ENCODE results near the gene SDC4.

Gene SDC4

DNA sequence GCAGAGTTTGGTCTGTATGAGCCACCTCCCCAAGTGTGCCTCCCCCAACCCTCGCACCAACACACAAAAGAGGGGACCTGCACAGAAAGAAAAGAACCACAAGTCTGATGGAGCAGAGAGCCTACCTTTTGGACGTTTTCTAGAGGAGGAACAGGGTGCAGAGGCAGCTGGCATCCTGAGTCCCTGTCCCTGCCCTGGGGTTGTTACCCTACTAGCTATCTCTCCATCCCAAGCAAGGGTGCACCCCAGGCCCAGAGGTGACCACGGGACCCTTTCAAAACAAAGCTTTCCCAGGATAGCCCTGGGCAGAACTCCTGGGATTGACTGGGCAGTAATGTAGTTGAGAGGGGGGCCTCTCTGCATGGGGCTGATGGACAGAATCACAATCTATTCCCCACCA is 30.4 kb downstream of the SDC4 start:
- Histone ChIP-seq H2AFZ (ENCODE audit: low read length, unreplicated experiment) (no peak overlapping the region), H3K79me2 (ENCODE audit: control insufficient read depth, insufficient read depth, low read length, unreplicated experiment) (no peaks in the 10 kb centered on the region), H3K36me3 (ENCODE audit: insufficient read depth, low read length) (no peaks in the 10 kb centered on the region), H3K4me1 (ENCODE audit: control insufficient read depth, insufficient read depth, low read length, unreplicated experiment) (peaks cover 2% of the 10 kb centered on the region), H3K27ac (ENCODE audit: low read depth, low read length) (no peak overlapping the region), H3K4me3 (ENCODE audit: low read depth, low read length) (no peak overlapping the region), H3K27me3 (ENCODE audit: insufficient read depth, low read length) (peaks cover 20% of the 10 kb centered on the region)

DNA sequence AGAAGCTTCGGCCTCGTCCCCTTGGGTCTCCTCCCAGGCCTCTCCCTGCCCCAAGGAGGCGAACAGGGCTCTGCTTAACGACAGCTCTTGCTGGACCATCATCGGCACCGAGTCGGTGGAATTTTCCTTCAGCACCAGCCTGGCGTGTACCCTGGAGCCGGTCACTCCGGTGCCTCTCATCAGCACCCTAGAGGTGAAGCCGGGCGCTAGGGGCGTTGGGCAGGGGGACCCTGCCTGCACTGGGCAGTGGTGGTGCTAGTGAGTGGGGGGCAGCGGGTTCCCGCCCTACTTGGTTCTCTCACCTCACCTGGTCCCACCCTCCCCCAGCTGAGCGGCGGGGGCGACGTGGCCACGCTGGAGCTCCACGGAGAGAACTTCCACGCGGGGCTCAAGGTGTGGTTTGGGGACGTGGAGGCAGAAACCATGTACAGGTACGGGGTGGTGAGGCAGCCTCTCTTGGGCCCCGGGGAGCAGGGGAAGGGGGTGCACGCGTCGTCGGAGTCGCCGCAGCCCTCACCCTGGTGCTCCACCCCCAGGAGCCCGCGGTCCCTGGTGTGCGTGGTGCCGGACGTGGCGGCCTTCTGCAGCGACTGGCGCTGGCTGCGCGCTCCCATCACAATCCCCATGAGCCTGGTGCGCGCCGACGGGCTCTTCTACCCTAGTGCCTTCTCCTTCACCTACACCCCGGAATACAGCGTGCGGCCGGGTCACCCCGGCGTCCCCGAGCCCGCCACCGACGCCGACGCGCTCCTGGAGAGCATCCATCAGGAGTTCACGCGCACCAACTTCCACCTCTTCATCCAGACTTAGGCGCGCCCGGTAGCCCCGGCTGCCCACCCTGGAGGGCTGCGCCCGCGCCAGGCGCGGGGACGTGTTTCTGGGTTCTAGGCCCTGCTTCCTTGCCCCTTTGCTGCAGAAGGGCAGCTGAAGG is 31.8 kb downstream of the SDC4 start:
- peaks cover 2% of the 10 kb centered on the region for H3K4me1 ChIP-seq (ENCODE audit: control insufficient read depth, insufficient read depth, low read length, unreplicated experiment)
- no peak overlapping the region for H3K27ac ChIP-seq (ENCODE audit: low read depth, low read length)

DNA sequence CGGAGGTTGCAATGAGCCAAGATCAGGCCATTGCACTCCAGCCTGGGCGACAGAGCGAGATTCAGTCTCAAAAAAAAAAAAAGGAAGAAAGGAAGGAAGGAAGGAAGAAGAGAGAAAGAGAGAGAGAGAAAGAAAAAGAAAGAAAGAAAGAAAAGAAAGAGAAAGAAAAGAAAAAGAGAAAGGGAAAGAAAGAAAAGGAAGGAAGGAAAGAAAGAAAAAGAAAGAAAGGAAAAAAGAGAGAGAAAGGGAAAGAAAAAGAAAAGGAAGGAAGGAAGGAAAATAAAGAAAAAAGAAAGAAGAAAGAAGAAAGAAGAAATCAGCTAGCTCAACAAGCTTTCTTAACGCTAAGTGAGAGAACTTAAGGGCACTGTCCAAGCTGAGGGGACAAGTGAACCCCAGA is 32.6 kb downstream of the SDC4 start:
- H3K36me3 ChIP-seq (ENCODE audit: insufficient read depth, low read length) = no peaks in the 10 kb centered on the region
- no peak overlapping the region for H3K27ac ChIP-seq (ENCODE audit: low read depth, low read length)
- H3K27me3 ChIP-seq (ENCODE audit: insufficient read depth, low read length) = peaks cover 20% of the 10 kb centered on the region
- peaks cover 2% of the 10 kb centered on the region for H3K4me1 ChIP-seq (ENCODE audit: control insufficient read depth, insufficient read depth, low read length, unreplicated experiment)
- H3K4me3 ChIP-seq (ENCODE audit: low read depth, low read length) = no peak overlapping the region
- H3K79me2 ChIP-seq (ENCODE audit: control insufficient read depth, insufficient read depth, low read length, unreplicated experiment) = no peaks in the 10 kb centered on the region
- no peak overlapping the region for H2AFZ ChIP-seq (ENCODE audit: low read length, unreplicated experiment)

More for the DNA sequence above, 31.8 kb downstream of the SDC4 start:
- Histone ChIP-seq H3K27me3 (ENCODE audit: insufficient read depth, low read length) (peaks cover 20% of the 10 kb centered on the region), H2AFZ (ENCODE audit: low read length, unreplicated experiment) (no peak overlapping the region), H3K79me2 (ENCODE audit: control insufficient read depth, insufficient read depth, low read length, unreplicated experiment) (no peaks in the 10 kb centered on the region), H3K4me3 (ENCODE audit: low read depth, low read length) (no peak overlapping the region), H3K36me3 (ENCODE audit: insufficient read depth, low read length) (no peaks in the 10 kb centered on the region)

- Histone ChIP-seq H3K79me2 (ENCODE audit: control insufficient read depth, insufficient read depth, low read length, unreplicated experiment) (no peaks in the 10 kb centered on the region), H2AFZ (ENCODE audit: low read length, unreplicated experiment) (no peak overlapping the region), H3K27me3 (ENCODE audit: insufficient read depth, low read length) (peaks cover 20% of the 10 kb centered on the region), H3K4me3 (ENCODE audit: low read depth, low read length) (no peak overlapping the region), H3K36me3 (ENCODE audit: insufficient read depth, low read length) (no peaks in the 10 kb centered on the region), H3K27ac (ENCODE audit: low read depth, low read length) (no peak overlapping the region), H3K4me1 (ENCODE audit: control insufficient read depth, insufficient read depth, low read length, unreplicated experiment) (no peaks in the 10 kb centered on the region)
Measured at GRCh38 chr20:45313943-45314342, 34.3 kb downstream of the SDC4 start.

DNA sequence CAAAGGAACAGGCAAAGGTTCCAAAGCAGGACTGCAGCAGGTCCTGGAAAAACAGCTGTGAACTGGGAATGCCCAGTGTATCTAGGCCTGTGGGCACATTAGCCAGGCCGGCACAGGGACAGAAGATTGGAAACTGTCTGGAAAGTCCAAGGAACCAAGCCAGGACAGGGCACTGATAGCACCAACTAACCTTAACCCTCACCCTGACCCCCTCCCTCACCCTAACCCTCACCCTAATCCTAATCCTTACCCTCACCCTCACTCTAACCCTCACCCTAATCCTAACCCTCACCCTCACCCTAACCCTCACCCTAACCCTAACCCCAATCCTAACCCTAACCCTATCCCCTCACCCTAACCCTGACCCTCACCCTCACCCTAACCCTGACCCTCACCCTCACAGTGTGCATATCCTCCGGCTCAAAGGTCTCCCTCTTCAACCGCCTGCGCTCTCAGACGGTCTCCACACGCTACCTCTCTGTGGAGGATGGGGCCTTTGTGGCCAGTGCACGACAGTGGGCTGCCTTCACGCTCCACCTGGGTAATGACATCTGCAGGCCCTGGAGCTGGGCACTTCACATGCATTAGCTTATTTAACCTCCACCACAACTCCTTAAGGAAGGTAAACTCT is 35.0 kb downstream of the SDC4 start:
- H3K27ac ChIP-seq (ENCODE audit: low read depth, low read length) = no peak overlapping the region
- peaks cover 20% of the 10 kb centered on the region for H3K27me3 ChIP-seq (ENCODE audit: insufficient read depth, low read length)
- H2AFZ ChIP-seq (ENCODE audit: low read length, unreplicated experiment) = no peak overlapping the region
- no peaks in the 10 kb centered on the region for H3K4me1 ChIP-seq (ENCODE audit: control insufficient read depth, insufficient read depth, low read length, unreplicated experiment)
- H3K36me3 ChIP-seq (ENCODE audit: insufficient read depth, low read length) = no peaks in the 10 kb centered on the region
- H3K4me3 ChIP-seq (ENCODE audit: low read depth, low read length) = no peak overlapping the region
- H3K79me2 ChIP-seq (ENCODE audit: control insufficient read depth, insufficient read depth, low read length, unreplicated experiment) = no peaks in the 10 kb centered on the region

GRCh38 chr20:45312241-45312640 is 36.0 kb downstream of the SDC4 start:
- H2AFZ ChIP-seq (ENCODE audit: low read length, unreplicated experiment) = no peak overlapping the region
- no peak overlapping the region for H3K27ac ChIP-seq (ENCODE audit: low read depth, low read length)
- no peak overlapping the region for H3K4me3 ChIP-seq (ENCODE audit: low read depth, low read length)
- no peaks in the 10 kb centered on the region for H3K36me3 ChIP-seq (ENCODE audit: insufficient read depth, low read length)
- peaks cover 14% of the 10 kb centered on the region for H3K27me3 ChIP-seq (ENCODE audit: insufficient read depth, low read length)
- no peaks in the 10 kb centered on the region for H3K4me1 ChIP-seq (ENCODE audit: control insufficient read depth, insufficient read depth, low read length, unreplicated experiment)
- H3K79me2 ChIP-seq (ENCODE audit: control insufficient read depth, insufficient read depth, low read length, unreplicated experiment) = no peaks in the 10 kb centered on the region

GRCh38 chr20:45311589-45312211 is 36.5 kb downstream of the SDC4 start:
- Histone ChIP-seq H3K79me2 (ENCODE audit: control insufficient read depth, insufficient read depth, low read length, unreplicated experiment) (no peaks in the 10 kb centered on the region), H3K4me1 (ENCODE audit: control insufficient read depth, insufficient read depth, low read length, unreplicated experiment) (no peaks in the 10 kb centered on the region), H3K27ac (ENCODE audit: low read depth, low read length) (no peak overlapping the region), H3K27me3 (ENCODE audit: insufficient read depth, low read length) (peaks cover 9% of the 10 kb centered on the region), H3K36me3 (ENCODE audit: insufficient read depth, low read length) (no peaks in the 10 kb centered on the region), H2AFZ (ENCODE audit: low read length, unreplicated experiment) (no peak overlapping the region), H3K4me3 (ENCODE audit: low read depth, low read length) (no peak overlapping the region)

GRCh38 chr20:45309075-45309474 is 39.1 kb downstream of the SDC4 start:
- Histone ChIP-seq H3K4me3 (ENCODE audit: low read depth, low read length) (no peak overlapping the region), H3K36me3 (ENCODE audit: insufficient read depth, low read length) (no peaks in the 10 kb centered on the region), H3K27me3 (ENCODE audit: insufficient read depth, low read length) (peaks cover 12% of the 10 kb centered on the region), H3K4me1 (ENCODE audit: control insufficient read depth, insufficient read depth, low read length, unreplicated experiment) (no peaks in the 10 kb centered on the region), H3K79me2 (ENCODE audit: control insufficient read depth, insufficient read depth, low read length, unreplicated experiment) (no peaks in the 10 kb centered on the region), H2AFZ (ENCODE audit: low read length, unreplicated experiment) (no peak overlapping the region), H3K27ac (ENCODE audit: low read depth, low read length) (no peak overlapping the region)

GRCh38 chr20:45308117-45308778 is 40.0 kb downstream of the SDC4 start, which contains the start of gene MATN4:
Gene MATN4, minus strand, starts transcription at chr20:45308299. Its CDS starts 2,717 bp downstream, at chr20:45305582.
- Histone ChIP-seq H3K4me3 (ENCODE audit: low read depth, low read length) (no peak within 1 kb of the TSS), H3K4me1 (ENCODE audit: control insufficient read depth, insufficient read depth, low read length, unreplicated experiment) (peaks cover 3% of the 10 kb centered on the region), H3K79me2 (ENCODE audit: control insufficient read depth, insufficient read depth, low read length, unreplicated experiment) (no peaks in the 10 kb centered on the region), H3K27ac (ENCODE audit: low read depth, low read length) (no peak within 1 kb of the TSS), H2AFZ (ENCODE audit: low read length, unreplicated experiment) (no peak within 1 kb of the TSS), H3K36me3 (ENCODE audit: insufficient read depth, low read length) (no peaks in the 10 kb centered on the region), H3K27me3 (ENCODE audit: insufficient read depth, low read length) (peaks cover 17% of the 10 kb centered on the region)

DNA sequence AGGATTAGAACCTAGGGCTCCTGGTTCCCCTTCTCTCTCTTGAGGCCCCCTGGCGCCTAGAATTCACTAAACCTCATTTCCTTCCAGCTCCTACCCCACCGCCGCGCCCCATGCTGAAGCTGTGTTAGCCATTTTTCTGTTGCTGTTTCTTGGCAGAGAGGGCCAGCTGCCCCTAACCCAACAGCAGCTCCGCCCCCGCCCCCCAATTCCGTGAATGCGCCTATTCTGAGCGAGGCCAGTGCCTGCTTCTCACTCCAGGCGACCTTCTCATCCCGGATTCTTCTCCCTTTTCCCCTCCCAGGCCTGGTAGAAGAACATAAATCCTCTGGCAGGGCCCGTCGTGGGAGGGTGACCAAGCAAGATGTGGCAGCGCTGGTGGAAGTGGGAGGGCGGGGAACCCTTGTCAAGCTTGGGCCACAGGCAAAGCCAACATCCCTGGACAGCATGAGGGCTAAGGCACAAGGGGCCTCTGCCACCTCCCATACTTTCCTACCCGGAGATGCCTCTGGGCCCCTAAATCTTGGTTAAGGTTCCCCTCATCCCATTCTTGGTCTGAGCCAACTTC is 41.1 kb downstream of the SDC4 start:
- Histone ChIP-seq H2AFZ (ENCODE audit: low read length, unreplicated experiment) (no peak overlapping the region), H3K4me1 (ENCODE audit: control insufficient read depth, insufficient read depth, low read length, unreplicated experiment) (peaks cover 3% of the 10 kb centered on the region), H3K27ac (ENCODE audit: low read depth, low read length) (no peak overlapping the region), H3K36me3 (ENCODE audit: insufficient read depth, low read length) (no peaks in the 10 kb centered on the region), H3K27me3 (ENCODE audit: insufficient read depth, low read length) (peaks cover 17% of the 10 kb centered on the region), H3K4me3 (ENCODE audit: low read depth, low read length) (no peak overlapping the region), H3K79me2 (ENCODE audit: control insufficient read depth, insufficient read depth, low read length, unreplicated experiment) (no peaks in the 10 kb centered on the region)
